Lung (tissue), 12 donors: ENCODE measurements around the gene ELOB. TPM values are rescaled to one million over a fixed set of nuclear protein-coding genes. Genes with fewer than 3 reads are reported as not detected.

Source experiments
- ATAC-seq: fragments of 200-7000 bp; cut with Tn5 transposase; one replicate; pipeline ENCODE4 v1.9.1; 2020; ENCODE audit warnings: moderate number of reproducible peaks; ENCODE audit not compliant: insufficient read depth, low FRiP score
- DNase-seq, 3 donors: peaks; one replicate each; pipeline ENCODE4 v3.0.0-alpha.2; 2013 to 2017
- H3K27ac ChIP-seq, 2 donors: one replicate each; pipeline ENCODE4 v1.5.1; 2013; ENCODE audit warnings: mild to moderate bottlenecking in 2 of 2, moderate library complexity in 2 of 2, control low read depth in 1 of 2, inconsistent platforms in 1 of 2, low read depth in 1 of 2, low read length in 1 of 2
- H3K27me3 ChIP-seq, 3 donors: one replicate each; pipeline ENCODE4 v1.5.1; 2013; ENCODE audit warnings: low read length in 2 of 3; ENCODE audit not compliant: control insufficient read depth in 3 of 3, insufficient read depth in 3 of 3
- H3K36me3 ChIP-seq, 4 donors: one replicate each; pipeline ENCODE4 v1.5.1; 2013; ENCODE audit warnings: low read length in 4 of 4, mild to moderate bottlenecking in 1 of 4, moderate library complexity in 1 of 4; ENCODE audit not compliant: control insufficient read depth in 4 of 4, insufficient read depth in 4 of 4
- H3K4me1 ChIP-seq, 5 donors: one replicate each; pipeline ENCODE4 v1.5.1; 2013; ENCODE audit warnings: low read length in 5 of 5, mild to moderate bottlenecking in 2 of 5, moderate library complexity in 1 of 5; ENCODE audit not compliant: control insufficient read depth in 5 of 5, insufficient read depth in 5 of 5
- H3K4me3 ChIP-seq: one replicate; pipeline ENCODE4 v1.5.1; 2013; ENCODE audit warnings: mild to moderate bottlenecking, control low read depth, moderate library complexity
- H3K9ac ChIP-seq, 2 donors: one replicate each; pipeline ENCODE4 v1.5.1; 2013; ENCODE audit warnings: low read length in 2 of 2, control low read depth in 1 of 2; ENCODE audit not compliant: insufficient read depth in 1 of 2
- H3K9me3 ChIP-seq, 4 donors: one replicate each; pipeline ENCODE4 v1.5.1; 2013; ENCODE audit warnings: low read length in 3 of 4, mild to moderate bottlenecking in 1 of 4, moderate library complexity in 1 of 4; ENCODE audit not compliant: control insufficient read depth in 4 of 4, insufficient read depth in 3 of 4
- CTCF ChIP-seq: IDR thresholded peaks from 2 replicates; pipeline ENCODE4 v1.5.1; 2012; ENCODE audit warnings: mild to moderate bottlenecking; ENCODE audit errors: control extremely low read depth, extremely low read depth
- WGBS, 2 donors: extraction: QIAGEN DNeasy Blood & Tissue Kit; methylation state at CpG; one replicate each; pipeline ENCODE4 v1.1.7; 2013; 5-methylcytosine and 5-hydroxymethylcytosine counted together
- polyA plus RNA-seq, 2 donors: library from polyadenylated mRNA; stranded (reverse); fragments of 200-250 nt; gene quantifications; one replicate each; pipeline ENCODE4 v1.2.1, GENCODE V29; 2013
- total RNA-seq, 2 donors: library from RNA; depleted of rRNA in 1 of 2; stranded (reverse); fragments of >200 nt in 1 of 2; gene quantifications; one replicate each; pipeline ENCODE4 v1.2.1, GENCODE V29; 2014 to 2021
- donor health status: control.
- donor health status: control.
- donor health status: Bipolar disorder and iron deficiency.
- donor health status: healthy.
- donor health status: DM: yes; HTN: yes; CAD: no.

The ELOB gene
- total and polyA plus RNA-seq, 4 donors: 87.0 to 740 (median 346) TPM

DNA sequence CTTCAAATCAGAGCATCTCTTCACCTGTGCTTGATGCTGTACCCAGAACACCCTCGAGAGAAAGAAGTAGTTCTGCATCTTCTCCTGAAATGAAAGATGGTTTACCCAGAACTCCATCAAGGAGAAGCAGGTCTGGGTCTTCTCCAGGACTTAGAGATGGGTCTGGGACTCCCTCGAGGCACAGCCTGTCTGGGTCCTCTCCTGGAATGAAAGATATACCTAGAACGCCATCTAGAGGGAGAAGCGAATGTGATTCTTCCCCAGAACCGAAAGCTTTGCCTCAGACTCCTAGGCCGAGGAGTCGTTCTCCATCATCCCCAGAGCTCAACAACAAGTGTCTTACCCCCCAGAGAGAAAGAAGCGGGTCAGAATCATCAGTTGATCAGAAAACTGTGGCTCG, 12.4 kb downstream of the ELOB start:
- no peak for TF ChIP-seq CTCF
- WGBS, 2 donors: 97% methylated on average over 9 of the region's 9 CpGs
- Histone ChIP-seq H3K4me1 (peaks cover 0 to 4% (median 0%) of the 10 kb centered on the region in 5 donors), H3K4me3 (no peak overlapping the region), H3K27ac (no peak overlapping the region), H3K9me3 (peaks cover 0 to 4% (median 1%) of the 10 kb centered on the region in 4 donors), H3K9ac (no peak overlapping the region), H3K36me3 (peaks cover 68 to 92% (median 88%) of the 10 kb centered on the region in 4 donors), H3K27me3 (no peaks in the 10 kb centered on the region)
- ATAC-seq (no peak), DNase-seq (no peak)

- H3K36me3 ChIP-seq: peaks cover 78 to 95% (median 87%) of the 10 kb centered on the region in 4 donors
- H3K9ac ChIP-seq: no peak overlapping the region
- H3K27me3 ChIP-seq: no peaks in the 10 kb centered on the region
- no peaks in the 10 kb centered on the region for H3K4me1 ChIP-seq
- ATAC-seq (no peak), DNase-seq (no peak)
- H3K4me3 ChIP-seq: no peak overlapping the region
- WGBS, 2 donors: 98% methylated on average over 6 of the region's 6 CpGs
- H3K9me3 ChIP-seq: peaks cover 0 to 4% (median 1%) of the 10 kb centered on the region in 4 donors
- no peak for TF ChIP-seq CTCF
- H3K27ac ChIP-seq: no peak overlapping the region
Observed at GRCh38 chr16:2763173-2763572, 13.9 kb downstream of the ELOB start.

DNA sequence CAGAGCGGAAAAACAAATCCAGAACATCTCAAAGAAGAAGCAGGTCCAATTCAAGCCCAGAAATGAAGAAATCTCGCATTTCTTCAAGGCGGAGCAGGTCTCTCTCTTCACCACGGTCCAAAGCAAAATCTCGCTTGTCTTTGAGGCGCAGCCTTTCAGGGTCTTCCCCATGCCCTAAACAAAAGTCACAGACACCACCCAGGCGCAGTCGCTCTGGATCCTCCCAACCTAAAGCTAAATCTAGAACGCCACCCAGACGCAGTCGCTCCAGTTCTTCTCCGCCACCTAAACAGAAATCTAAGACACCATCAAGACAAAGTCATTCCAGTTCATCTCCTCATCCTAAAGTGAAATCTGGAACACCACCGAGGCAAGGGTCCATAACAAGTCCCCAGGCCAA, 14.4 kb downstream of the ELOB start:
- no peak overlapping the region for H3K4me3 ChIP-seq
- WGBS, 2 donors: 98% methylated on average over 13 of the region's 13 CpGs
- TF ChIP-seq CTCF: no peak
- no peaks in the 10 kb centered on the region for H3K4me1 ChIP-seq
- ATAC-seq (no peak), DNase-seq (no peak)
- H3K9me3 ChIP-seq: peaks cover 0 to 4% (median 1%) of the 10 kb centered on the region in 4 donors
- H3K27ac ChIP-seq: no peak overlapping the region
- H3K9ac ChIP-seq: no peak overlapping the region
- H3K36me3 ChIP-seq: peaks cover 79 to 94% (median 88%) of the 10 kb centered on the region in 4 donors
- no peaks in the 10 kb centered on the region for H3K27me3 ChIP-seq
